Measurements from ENCODE around the gene HECTD1.
"Not testable (repeated sequence)": the region's sequence is repeated elsewhere in the genome, so short reads cannot be mapped to it uniquely, and the experiment has no call there.

HECTD1 gene

GRCh38 chr14:31090883-31091764, 116.5 kb downstream of the HECTD1 start:
- no peak for DNase-seq

- not testable (repeated sequence) for DNase-seq
Observed at GRCh38 chr14:31086466-31086865, 121.1 kb downstream of the HECTD1 start.

GRCh38 chr14:31085027-31085426, 122.6 kb downstream of the HECTD1 start:
- no peak for DNase-seq

DNA sequence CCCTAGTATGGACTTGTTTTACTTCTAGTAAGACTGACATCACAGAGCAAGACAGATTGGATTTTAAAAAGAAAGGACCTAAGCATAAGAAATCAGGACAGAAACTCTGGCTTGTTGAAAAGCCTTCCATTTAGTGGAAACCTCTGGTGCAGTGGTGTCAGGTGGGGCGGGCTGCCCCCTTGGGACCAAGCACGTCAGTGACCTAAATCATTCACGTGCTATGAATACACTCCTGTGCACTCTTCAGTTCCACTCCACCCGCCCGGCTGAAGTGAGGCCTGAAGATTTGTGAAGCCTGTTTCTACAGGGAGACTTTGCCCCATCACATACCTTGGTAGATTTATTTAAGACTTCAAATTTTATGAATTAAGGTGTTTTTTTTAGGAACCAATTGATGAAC, 123.2 kb downstream of the HECTD1 start:
- no peak for DNase-seq

DNA sequence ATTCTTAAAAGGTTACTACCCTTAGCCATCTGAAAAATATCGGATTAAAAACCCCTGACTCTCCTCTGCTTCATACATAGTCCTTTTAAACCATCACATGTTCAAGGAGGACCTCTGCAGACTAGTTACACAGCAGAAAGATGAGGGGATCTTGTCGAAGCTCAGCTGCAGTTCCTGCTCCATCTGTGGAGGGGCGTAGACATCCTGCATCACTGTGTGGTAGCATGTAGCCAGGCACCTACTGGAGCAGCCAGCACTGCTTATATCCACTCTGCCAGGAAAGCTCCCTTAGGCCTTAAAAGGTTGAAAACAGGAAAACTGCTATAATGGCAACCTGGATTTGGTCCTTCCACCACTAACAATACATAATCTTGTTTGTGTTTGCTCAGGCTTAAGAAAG, 123.8 kb downstream of the HECTD1 start:
- no peak for DNase-seq

DNA sequence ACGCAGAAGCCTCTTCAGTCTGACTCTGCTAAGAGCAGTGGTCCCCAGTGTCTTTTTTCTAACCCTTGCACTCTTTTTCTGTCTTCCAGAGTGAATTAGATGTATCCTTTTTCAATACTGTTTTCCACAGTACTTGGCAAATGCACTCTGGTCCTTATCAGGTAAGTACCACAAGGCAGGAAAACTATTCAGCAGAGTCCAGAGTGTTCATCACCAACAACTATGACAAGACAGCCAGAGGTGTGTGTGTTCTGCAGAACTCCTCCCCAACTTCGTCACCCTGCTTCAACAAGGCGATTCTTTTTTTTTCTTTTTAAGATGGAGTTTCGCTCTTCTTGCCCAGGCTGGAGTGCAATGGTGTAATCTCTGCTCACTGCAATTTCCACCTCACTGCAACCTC, 127.1 kb downstream of the HECTD1 start:
- no peak for DNase-seq

DNA sequence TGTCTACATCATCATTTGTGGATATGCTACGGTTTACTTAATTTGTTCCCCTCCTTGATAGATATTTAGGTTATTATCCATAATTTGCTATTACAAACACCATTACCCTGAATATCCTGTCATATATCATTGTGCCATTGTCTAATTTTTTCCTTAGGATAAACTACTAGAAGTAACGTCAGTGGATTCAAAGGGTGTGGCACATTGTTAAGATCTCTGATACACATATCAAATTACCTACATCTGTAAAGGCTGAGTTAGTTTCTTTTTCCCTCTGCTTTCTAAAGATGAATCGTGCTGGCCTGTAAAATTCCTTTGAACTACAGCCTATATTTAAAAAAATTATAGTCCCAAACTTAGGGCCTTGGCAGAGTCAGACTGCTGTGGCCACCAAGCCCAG, 127.5 kb downstream of the HECTD1 start:
- DNase-seq, result no peak

- no peak for DNase-seq
Observed at GRCh38 chr14:31078766-31079165, 128.8 kb downstream of the HECTD1 start.

DNA sequence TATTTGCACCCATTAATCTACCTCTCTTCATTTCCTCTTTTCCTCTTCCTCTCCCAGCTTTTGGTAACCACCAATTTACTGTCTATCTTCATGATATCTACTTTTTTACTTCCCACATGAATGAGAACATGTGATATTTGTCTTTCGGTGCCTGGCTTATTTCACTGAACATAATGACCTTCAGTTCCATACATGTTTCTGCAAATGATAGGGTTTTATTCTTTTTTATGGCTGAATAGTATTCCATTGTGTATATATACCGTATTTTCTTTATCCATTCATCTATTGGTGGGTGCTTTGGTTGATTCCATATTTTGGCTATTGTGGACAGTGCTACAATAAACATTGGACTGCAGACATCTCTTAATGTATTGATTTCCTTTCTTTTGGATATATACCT, 132.4 kb downstream of the HECTD1 start:
- no peak for DNase-seq

GRCh38 chr14:31071151-31071550, 136.4 kb downstream of the HECTD1 start:
- DNase-seq, result no peak

- no peak for DNase-seq
Observed at GRCh38 chr14:31070431-31070830, 137.2 kb downstream of the HECTD1 start.

DNA sequence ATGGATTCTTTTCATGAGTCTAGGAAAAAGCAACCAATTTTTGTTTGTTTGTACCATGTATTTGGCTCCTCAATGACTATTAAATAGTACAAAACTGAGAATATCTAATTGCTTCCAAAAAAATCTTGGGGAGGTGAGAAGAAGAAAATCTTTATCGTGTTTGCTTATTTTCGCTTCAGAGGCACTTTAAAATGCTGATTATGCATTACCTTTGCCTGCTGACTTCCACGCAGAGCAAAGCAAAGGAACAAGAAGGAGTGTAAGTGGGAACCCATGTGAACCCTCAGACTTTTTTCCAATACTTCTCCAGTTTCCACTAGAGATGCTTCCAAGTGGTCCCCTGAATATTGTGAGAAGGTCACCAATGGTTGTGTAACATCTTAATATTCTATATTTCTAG, 138.2 kb downstream of the HECTD1 start:
- no peak for DNase-seq

GRCh38 chr14:31068235-31068634, 139.4 kb downstream of the HECTD1 start:
- no peak for DNase-seq

GRCh38 chr14:31062908-31063307, 144.7 kb downstream of the HECTD1 start:
- DNase-seq, result not testable (repeated sequence)

DNA sequence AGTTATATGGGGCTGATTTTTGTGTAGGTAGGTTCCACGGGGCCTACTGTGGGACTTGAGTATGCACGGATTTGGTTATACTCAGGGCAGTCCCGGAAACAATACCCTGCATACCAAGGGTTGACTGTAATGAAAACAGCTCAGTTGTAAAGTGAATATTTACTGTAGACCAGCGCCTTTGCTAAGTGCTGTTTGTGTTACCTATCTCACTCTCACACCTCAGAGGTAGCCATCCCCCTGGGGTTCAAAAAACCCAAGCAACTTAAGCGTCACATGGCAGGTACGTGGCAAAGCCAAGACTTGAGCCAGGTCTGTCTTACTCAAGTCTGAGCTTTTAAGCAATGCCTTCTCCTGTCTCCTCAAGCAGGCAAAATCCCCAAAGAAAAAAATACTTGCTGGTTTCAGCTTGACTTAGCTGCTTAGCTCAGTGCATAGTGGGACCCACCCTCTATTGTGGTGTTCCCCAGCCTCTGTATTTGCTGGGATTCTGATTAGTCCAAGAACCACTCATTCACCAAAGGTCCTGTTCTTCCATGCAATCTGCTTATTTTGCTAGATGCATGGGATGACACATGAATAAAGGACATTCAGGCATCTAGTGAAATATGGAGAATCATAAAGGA, 147.2 kb downstream of the HECTD1 start:
- DNase-seq, result no peak

- DNase-seq, result no peak
Observed at GRCh38 chr14:31059152-31059924, 148.3 kb downstream of the HECTD1 start.

DNA sequence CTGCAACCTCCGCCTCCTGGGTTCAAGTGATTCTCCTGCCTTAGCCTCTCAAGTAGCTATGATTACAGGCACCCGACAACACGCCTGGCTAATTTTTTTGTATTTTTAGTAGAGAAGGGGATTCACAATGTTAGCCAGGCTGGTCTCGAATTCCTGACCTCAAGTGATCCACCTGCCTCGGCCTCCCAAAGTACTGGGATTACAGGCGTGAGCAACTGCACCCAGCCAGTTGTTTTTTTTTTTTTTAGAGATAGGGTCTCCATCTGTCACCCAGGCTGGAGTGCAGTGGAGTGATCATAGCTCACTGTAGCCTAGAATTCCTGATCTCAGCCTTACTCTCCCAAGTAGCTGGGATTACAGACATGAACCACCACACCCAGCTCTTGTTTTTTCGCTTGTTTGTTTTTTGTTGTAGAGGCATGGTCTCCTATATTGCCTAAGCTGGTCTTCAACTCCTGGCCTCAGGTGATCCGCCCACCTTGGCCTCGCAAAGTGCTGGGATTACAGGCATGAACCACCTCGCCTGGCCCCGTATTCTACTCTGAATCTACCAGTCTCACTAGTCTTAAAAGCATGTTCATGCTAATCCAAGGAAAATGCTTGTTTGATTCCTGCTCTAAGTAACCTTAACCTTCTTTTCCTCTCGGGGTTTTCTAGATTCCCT, 149.8 kb downstream of the HECTD1 start:
- DNase-seq, result no peak

DNA sequence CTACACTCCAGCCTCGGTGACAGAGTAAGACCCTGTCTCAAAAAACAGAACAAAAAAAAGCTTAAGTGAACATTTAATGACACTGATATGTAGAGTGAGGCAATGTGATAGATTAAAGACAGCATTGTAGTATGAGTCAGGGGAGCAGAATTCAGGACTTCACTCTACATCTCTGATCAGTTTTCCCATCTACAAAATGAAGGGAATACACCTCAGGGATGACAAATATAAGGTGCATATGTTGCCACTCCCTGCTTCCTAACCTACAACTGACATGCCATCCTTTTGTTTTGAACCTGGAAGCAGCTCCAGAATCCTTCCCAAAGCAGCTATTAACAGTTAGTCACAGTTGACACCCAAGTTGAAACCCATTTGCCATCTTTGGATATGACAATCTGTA, 150.6 kb downstream of the HECTD1 start:
- no peak for DNase-seq

- not testable (repeated sequence) for DNase-seq
Observed at GRCh38 chr14:31052905-31053586, 154.5 kb downstream of the HECTD1 start.

GRCh38 chr14:31051511-31051910, 156.1 kb downstream of the HECTD1 start:
- DNase-seq, result no peak

GRCh38 chr14:31051023-31051422, 156.6 kb downstream of the HECTD1 start:
- no peak for DNase-seq

Measured in left hindlimb (tissue), 1 donor.